PC-3 (cell line): ENCODE results near the gene PARG.
"Not testable (repeated sequence)": the region's sequence is repeated elsewhere in the genome, so short reads cannot be mapped to it uniquely, and the experiment has no call there.

Experiments
- CTCF ChIP-seq: fragments of 300-600 bp; sonication (generic); conservative IDR thresholded peaks from 2 replicates; pipeline ENCODE4 v1.5.1; 2017; ENCODE audit warnings: antibody characterized with exemption, low read depth, mild to moderate bottlenecking, low read length
- EZH2 ChIP-seq: fragments of 300-600 bp; sonication (generic); IDR thresholded peaks from one replicate; pipeline ENCODE4 v1.6.1; 2017; ENCODE audit warnings: antibody characterized with exemption, mild to moderate bottlenecking, low read length; ENCODE audit not compliant: unreplicated experiment

GRCh38 chr10:49858697-49859382 is 83.0 kb downstream of the PARG start:
- not testable (repeated sequence) for TF ChIP-seq EZH2, CTCF
